ENCODE results near the gene CFAP100. TPM values are rescaled to one million over a fixed set of nuclear protein-coding genes. Genes with fewer than 3 reads are reported as not detected.

CFAP100 gene
- total and polyA plus RNA-seq, 2 donors = 0.11 TPM; not detected in 1

DNA sequence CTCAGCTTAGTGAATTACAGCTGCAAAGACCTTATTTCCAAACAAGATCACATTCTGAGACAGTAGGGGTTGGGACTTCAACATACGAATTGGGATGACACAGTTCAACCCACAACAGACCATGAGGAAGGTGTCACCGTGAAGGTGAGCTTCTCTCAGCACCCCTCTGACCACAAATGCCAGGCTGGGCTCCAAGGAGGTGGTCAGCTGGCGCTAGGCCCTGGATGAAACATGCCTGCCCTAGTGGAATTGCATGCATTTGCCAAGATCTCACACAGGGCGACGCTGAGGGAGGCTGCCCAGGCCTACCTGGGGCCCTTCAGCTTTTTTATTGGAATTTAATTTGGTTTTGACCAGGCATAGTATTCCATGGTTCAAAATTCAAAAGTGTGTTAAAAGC, 1.8 kb downstream of the CFAP100 start:
- Histone ChIP-seq H3K27me3 (ENCODE audit: control insufficient read depth in 2 of 2, insufficient read depth in 1 of 2, low read length in 1 of 2) (peaks cover 17 to 49% of the 10 kb centered on the region in 2 donors), H3K36me3 (ENCODE audit: control insufficient read depth in 2 of 2, insufficient read depth in 2 of 2, low read length in 1 of 2) (no peaks in the 10 kb centered on the region), H3K9me3 (ENCODE audit: control insufficient read depth in 2 of 2, insufficient read depth in 1 of 2, low read length in 1 of 2) (no peaks in the 10 kb centered on the region), H3K4me3 (ENCODE audit: low read length in 2 of 2) (no peak overlapping the region), H3K27ac (ENCODE audit: low read depth in 1 of 2, low read length in 1 of 2) (no peak overlapping the region), H3K4me1 (ENCODE audit: control insufficient read depth in 2 of 2, insufficient read depth in 2 of 2, low read length in 2 of 2) (no peaks in the 10 kb centered on the region)
- WGBS = 94% methylated on average over 5 of the region's 5 CpGs
- DNase-seq (ENCODE audit: low read depth in 6 of 9, low spot score in 9 of 9) = no peak

DNA sequence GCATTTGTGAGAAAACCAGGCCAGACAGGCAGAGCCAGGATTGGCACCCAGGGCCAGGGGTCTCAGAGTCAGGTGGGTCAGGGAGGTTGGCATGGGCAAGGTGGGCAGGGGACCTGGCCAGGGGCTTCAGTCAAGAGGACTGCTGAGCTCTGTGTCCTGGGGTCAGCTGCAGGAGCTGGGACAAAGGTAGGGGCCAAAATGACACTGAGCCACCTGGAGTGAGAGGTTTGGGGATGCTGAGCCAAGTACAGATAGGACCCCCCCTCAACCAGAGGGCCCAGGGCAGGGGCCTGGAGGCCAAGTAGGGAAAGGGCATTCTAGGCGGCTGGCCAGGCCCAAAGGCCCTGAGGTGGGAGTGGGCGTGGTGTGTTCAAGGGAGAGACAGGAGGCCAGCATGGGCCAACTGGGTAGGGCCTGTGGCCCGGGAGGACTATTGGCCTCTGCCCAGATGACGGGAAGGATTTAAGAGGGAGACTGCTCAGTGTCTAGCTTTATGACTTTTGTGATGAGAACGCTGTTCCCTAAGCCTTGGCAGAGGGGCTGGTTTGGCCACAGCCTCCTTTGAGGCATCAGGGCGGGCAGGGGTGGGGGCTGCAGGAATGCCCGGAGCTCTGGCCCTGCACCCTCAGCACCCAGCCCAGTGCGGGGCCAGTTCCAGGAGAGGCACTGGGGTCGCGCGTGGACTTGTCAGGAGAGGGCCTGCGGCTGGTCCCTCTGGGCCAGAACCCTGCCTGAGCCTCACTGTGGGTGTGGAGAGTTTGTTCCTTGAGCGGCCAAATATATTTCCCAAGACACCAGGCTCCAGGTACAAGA, 3.1 kb downstream of the CFAP100 start:
- no peak overlapping the region for H3K27ac ChIP-seq (ENCODE audit: low read depth in 1 of 2, low read length in 1 of 2)
- no peaks in the 10 kb centered on the region for H3K9me3 ChIP-seq (ENCODE audit: control insufficient read depth in 2 of 2, insufficient read depth in 1 of 2, low read length in 1 of 2)
- H3K4me3 ChIP-seq (ENCODE audit: low read length in 2 of 2) = no peak overlapping the region
- no peak for DNase-seq (ENCODE audit: low read depth in 6 of 9, low spot score in 9 of 9)
- WGBS = 97% methylated on average over 13 of the region's 13 CpGs
- H3K4me1 ChIP-seq (ENCODE audit: control insufficient read depth in 2 of 2, insufficient read depth in 2 of 2, low read length in 2 of 2) = no peaks in the 10 kb centered on the region
- no peaks in the 10 kb centered on the region for H3K36me3 ChIP-seq (ENCODE audit: control insufficient read depth in 2 of 2, insufficient read depth in 2 of 2, low read length in 1 of 2)
- H3K27me3 ChIP-seq (ENCODE audit: control insufficient read depth in 2 of 2, insufficient read depth in 1 of 2, low read length in 1 of 2) = peaks cover 15 to 45% of the 10 kb centered on the region in 2 donors

DNA sequence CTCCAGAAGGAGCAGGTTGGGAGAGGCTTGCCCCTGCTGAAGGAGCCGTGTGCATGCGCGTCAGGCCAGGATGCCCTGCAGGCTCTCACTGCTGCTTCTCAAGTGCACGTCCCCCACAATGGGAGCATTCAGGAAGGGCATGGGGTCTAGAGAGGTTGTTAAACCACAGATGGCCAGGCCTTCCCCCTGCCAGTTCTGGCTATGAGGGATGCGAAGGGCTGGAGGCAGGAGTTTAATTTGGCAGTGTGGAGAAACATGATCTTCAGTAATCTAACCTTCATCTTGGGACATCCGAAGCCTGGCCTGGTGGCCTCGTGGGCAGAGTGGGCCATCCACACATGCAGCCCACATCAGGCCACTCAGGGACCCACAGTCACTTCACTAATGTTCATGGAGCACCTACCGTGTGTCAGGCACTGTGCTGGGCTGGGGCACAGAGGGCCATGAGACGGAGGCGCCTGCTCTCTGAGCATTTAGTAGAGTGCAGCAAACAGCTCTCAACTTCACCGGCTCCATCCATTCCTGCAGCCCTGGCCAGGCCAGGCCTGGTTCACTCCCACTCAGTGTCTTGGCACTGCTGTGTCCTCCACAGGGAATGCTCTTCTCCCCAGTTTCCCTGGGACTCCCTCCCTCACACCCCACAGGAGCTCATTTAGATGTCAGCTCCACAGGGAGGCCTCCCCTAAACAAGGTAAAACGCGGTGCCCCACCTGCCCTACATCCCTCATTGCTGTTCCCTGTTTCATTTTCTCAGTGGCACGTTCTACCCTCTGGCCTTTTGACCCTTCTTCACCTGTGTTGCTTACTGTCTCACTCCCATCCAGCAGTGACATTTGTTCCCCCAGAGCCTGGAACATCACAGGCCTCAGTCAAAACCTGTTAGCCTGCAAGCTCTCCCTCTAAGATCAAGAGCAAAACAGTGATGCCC, 4.0 kb downstream of the CFAP100 start:
- Histone ChIP-seq H3K27me3 (ENCODE audit: control insufficient read depth in 2 of 2, insufficient read depth in 1 of 2, low read length in 1 of 2) (peaks cover 9 to 37% of the 10 kb centered on the region in 2 donors), H3K36me3 (ENCODE audit: control insufficient read depth in 2 of 2, insufficient read depth in 2 of 2, low read length in 1 of 2) (no peaks in the 10 kb centered on the region), H3K9me3 (ENCODE audit: control insufficient read depth in 2 of 2, insufficient read depth in 1 of 2, low read length in 1 of 2) (no peaks in the 10 kb centered on the region), H3K4me3 (ENCODE audit: low read length in 2 of 2) (no peak overlapping the region), H3K27ac (ENCODE audit: low read depth in 1 of 2, low read length in 1 of 2) (no peak overlapping the region), H3K4me1 (ENCODE audit: control insufficient read depth in 2 of 2, insufficient read depth in 2 of 2, low read length in 2 of 2) (no peaks in the 10 kb centered on the region)
- DNase-seq (ENCODE audit: low read depth in 6 of 9, low spot score in 9 of 9) = no peak
- WGBS = 96% methylated on average over 14 of the region's 14 CpGs

DNA sequence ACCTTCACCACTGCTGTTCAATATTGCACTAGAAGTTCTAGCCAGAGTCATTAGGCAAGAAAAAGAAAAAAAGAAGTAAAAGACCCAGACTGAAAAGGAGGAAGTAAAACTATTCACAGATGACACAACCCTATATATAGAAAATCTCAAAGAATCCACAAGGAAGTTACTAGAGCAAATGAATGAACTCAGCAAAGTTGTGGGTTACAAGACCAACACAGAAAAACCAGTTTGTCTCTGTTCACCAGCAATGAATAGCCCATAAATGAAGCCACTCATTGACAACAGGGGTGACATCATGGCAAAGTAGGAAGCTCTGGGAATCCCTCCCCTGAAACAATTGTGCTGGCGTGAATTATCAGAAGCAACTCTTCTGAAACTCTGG, 4.6 kb downstream of the CFAP100 start:
- Histone ChIP-seq H3K4me1 (ENCODE audit: control insufficient read depth in 2 of 2, insufficient read depth in 2 of 2, low read length in 2 of 2) (no peaks in the 10 kb centered on the region), H3K9me3 (ENCODE audit: control insufficient read depth in 2 of 2, insufficient read depth in 1 of 2, low read length in 1 of 2) (no peaks in the 10 kb centered on the region), H3K27ac (ENCODE audit: low read depth in 1 of 2, low read length in 1 of 2) (no peak overlapping the region), H3K4me3 (ENCODE audit: low read length in 2 of 2) (no peak overlapping the region), H3K27me3 (ENCODE audit: control insufficient read depth in 2 of 2, insufficient read depth in 1 of 2, low read length in 1 of 2) (peaks cover 9 to 31% of the 10 kb centered on the region in 2 donors), H3K36me3 (ENCODE audit: control insufficient read depth in 2 of 2, insufficient read depth in 2 of 2, low read length in 1 of 2) (no peaks in the 10 kb centered on the region)
- DNase-seq (ENCODE audit: low read depth in 6 of 9, low spot score in 9 of 9) = no peak
- WGBS = 98% methylated on average over 1 of the region's 1 CpG

DNA sequence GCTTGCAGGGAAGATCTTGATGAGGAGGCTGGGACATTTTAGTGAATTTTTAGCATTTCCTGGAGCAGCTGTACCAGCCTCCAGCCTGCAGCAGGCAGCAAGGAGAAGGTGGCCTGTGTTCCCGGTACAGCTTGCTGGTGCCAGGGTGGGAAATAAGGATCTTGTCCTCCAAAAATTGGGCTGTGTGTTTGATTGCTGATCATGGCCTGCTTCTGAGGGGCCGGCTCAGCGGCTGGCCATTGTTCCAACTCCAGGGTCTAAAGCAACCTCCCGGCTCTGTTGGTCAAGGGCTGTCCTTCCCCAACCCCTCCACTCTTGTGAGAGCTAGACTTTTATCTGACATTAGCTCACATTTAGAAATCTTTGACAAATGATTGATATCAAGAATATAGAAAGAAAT, 5.0 kb downstream of the CFAP100 start:
- Histone ChIP-seq H3K27ac (ENCODE audit: low read depth in 1 of 2, low read length in 1 of 2) (no peak overlapping the region), H3K27me3 (ENCODE audit: control insufficient read depth in 2 of 2, insufficient read depth in 1 of 2, low read length in 1 of 2) (peaks cover 7 to 26% of the 10 kb centered on the region in 2 donors), H3K4me1 (ENCODE audit: control insufficient read depth in 2 of 2, insufficient read depth in 2 of 2, low read length in 2 of 2) (no peaks in the 10 kb centered on the region), H3K4me3 (ENCODE audit: low read length in 2 of 2) (no peak overlapping the region), H3K9me3 (ENCODE audit: control insufficient read depth in 2 of 2, insufficient read depth in 1 of 2, low read length in 1 of 2) (no peaks in the 10 kb centered on the region), H3K36me3 (ENCODE audit: control insufficient read depth in 2 of 2, insufficient read depth in 2 of 2, low read length in 1 of 2) (no peaks in the 10 kb centered on the region)
- WGBS = 95% methylated on average over 4 of the region's 4 CpGs
- no peak for DNase-seq (ENCODE audit: low read depth in 6 of 9, low spot score in 9 of 9)

DNA sequence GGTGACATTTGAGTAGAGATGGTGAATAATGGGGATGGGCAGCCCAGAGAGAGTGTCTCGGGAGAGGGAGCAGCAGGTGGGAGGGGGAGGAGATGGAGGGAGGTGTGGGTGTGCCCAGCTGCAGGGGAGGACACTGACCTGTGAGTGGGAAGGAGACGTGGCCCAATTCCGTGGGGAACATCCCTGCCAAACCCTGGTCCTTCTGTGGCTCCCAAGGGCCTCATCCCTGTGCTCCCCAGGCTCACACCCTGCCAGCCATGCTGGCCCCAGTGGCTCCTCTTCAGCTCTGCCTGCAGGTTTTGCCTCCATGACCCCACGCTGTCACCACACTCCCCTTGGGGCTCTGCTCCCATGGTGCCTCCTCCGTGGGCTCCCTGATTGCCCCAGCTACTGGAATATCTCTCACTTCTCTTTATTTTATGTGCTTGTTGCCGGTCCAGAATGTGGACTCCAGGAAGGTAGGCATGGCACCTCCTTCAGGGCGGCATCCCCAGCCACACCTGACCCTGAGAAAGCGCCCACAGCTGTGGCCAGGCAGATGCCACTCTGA, 7.0 kb downstream of the CFAP100 start:
- Histone ChIP-seq H3K27ac (ENCODE audit: low read depth in 1 of 2, low read length in 1 of 2) (no peak overlapping the region), H3K9me3 (ENCODE audit: control insufficient read depth in 2 of 2, insufficient read depth in 1 of 2, low read length in 1 of 2) (no peaks in the 10 kb centered on the region), H3K36me3 (ENCODE audit: control insufficient read depth in 2 of 2, insufficient read depth in 2 of 2, low read length in 1 of 2) (no peaks in the 10 kb centered on the region), H3K4me1 (ENCODE audit: control insufficient read depth in 2 of 2, insufficient read depth in 2 of 2, low read length in 2 of 2) (no peaks in the 10 kb centered on the region), H3K4me3 (ENCODE audit: low read length in 2 of 2) (no peak overlapping the region), H3K27me3 (ENCODE audit: control insufficient read depth in 2 of 2, insufficient read depth in 1 of 2, low read length in 1 of 2) (peaks cover 0 to 9% of the 10 kb centered on the region in 2 donors)
- no peak for DNase-seq (ENCODE audit: low read depth in 6 of 9, low spot score in 9 of 9)
- WGBS = 86% methylated on average over 8 of the region's 8 CpGs

DNA sequence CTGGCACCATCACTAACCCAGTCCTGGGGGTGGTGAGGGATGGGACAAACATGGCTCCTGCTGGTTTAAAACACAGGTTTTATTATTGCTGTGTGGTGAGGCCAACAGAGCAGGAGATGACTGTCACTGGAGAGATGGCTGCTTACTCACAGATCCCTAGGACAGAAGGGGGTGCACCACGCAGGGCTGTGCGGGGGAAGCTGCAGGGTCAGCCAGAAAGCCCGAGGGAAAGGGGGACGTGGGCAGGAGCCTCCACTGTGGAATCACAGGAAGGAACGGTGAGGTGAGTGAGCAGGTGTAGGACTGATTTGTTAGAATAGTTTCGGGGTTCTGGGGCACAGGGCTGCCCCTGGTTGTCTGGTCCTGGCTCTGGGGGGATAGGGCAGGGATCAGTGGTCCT, 7.5 kb downstream of the CFAP100 start:
- no peaks in the 10 kb centered on the region for H3K9me3 ChIP-seq (ENCODE audit: control insufficient read depth in 2 of 2, insufficient read depth in 1 of 2, low read length in 1 of 2)
- no peaks in the 10 kb centered on the region for H3K36me3 ChIP-seq (ENCODE audit: control insufficient read depth in 2 of 2, insufficient read depth in 2 of 2, low read length in 1 of 2)
- no peak overlapping the region for H3K4me3 ChIP-seq (ENCODE audit: low read length in 2 of 2)
- H3K4me1 ChIP-seq (ENCODE audit: control insufficient read depth in 2 of 2, insufficient read depth in 2 of 2, low read length in 2 of 2) = no peaks in the 10 kb centered on the region
- DNase-seq (ENCODE audit: low read depth in 6 of 9, low spot score in 9 of 9) = no peak
- H3K27ac ChIP-seq (ENCODE audit: low read depth in 1 of 2, low read length in 1 of 2) = no peak overlapping the region
- H3K27me3 ChIP-seq (ENCODE audit: control insufficient read depth in 2 of 2, insufficient read depth in 1 of 2, low read length in 1 of 2) = peaks cover 0 to 9% of the 10 kb centered on the region in 2 donors
- 83% methylated on average over 6 of the region's 6 CpGs for whole genome bisulfite sequencing

DNA sequence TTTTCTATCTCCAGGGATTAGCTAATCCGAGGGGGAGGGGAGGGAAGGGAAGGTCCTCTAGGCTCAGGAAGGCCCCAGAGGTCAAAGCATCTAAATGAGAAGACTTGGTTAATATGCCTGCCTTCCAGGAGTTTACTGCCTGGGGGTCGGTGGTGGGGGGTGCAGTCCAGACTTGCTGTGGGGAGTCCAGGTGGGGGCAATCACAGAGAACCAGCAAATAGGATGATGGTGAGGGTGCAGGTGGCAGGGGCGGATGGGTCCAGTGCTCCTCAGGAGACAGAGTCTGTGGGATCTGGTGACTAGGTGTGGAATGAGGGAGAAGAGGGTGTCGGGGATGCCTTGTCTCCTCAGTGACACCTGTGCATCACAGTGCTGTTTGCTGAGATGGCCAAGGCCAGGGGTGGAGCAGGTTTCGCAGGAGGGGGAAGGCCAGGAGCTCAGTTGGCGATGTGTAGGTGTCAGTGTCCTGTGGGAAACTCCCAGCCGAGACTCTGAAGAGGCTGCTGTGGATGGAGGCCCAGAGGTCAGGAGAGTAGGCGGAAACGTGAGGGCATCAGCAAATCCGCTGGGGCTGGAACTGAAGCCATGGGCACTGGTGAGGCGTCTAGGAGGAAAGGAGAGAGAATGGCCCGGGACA, 8.1 kb downstream of the CFAP100 start:
- peaks cover 0 to 9% of the 10 kb centered on the region in 2 donors for H3K27me3 ChIP-seq (ENCODE audit: control insufficient read depth in 2 of 2, insufficient read depth in 1 of 2, low read length in 1 of 2)
- WGBS = 94% methylated on average over 12 of the region's 12 CpGs
- no peak overlapping the region for H3K27ac ChIP-seq (ENCODE audit: low read depth in 1 of 2, low read length in 1 of 2)
- no peaks in the 10 kb centered on the region for H3K4me1 ChIP-seq (ENCODE audit: control insufficient read depth in 2 of 2, insufficient read depth in 2 of 2, low read length in 2 of 2)
- H3K9me3 ChIP-seq (ENCODE audit: control insufficient read depth in 2 of 2, insufficient read depth in 1 of 2, low read length in 1 of 2) = no peaks in the 10 kb centered on the region
- no peaks in the 10 kb centered on the region for H3K36me3 ChIP-seq (ENCODE audit: control insufficient read depth in 2 of 2, insufficient read depth in 2 of 2, low read length in 1 of 2)
- DNase-seq (ENCODE audit: low read depth in 6 of 9, low spot score in 9 of 9) = no peak
- H3K4me3 ChIP-seq (ENCODE audit: low read length in 2 of 2) = no peak overlapping the region

All from thymus (tissue), 11 donors.